SK-N-SH (cell line): ENCODE measurements around the gene KNG1. TPM values are rescaled to one million over a fixed set of nuclear protein-coding genes. Genes with fewer than 3 reads are reported as not detected.

Source experiments
- polyA plus RNA-seq, 3 experiments: library from polyadenylated mRNA; depleted of rRNA; stranded (reverse); fragments of >200 nt; gene quantifications; 2 replicates each; pipeline ENCODE4 v1.2.3, GENCODE V29; 2012
- small RNA-seq, 7 experiments: library from RNA; depleted of rRNA; stranded (forward); fragments of <200 nt; gene quantifications; one replicate each; pipeline ENCODE3, GENCODE V24; 2012

The KNG1 gene
- polyA plus RNA-seq, 1 of the 3 experiments (the other 2 are of a cell fraction) = not detected

Small RNA genes within 50 kb of the gene (small RNA-seq; reads per million reads assigned to genes)
- gene RF00092 = 0 reads per million in 7 experiments
- gene RNU6-1105P = 0 reads per million in 7 experiments
- gene SNORA4 = 0 reads per million in 7 experiments
- gene SNORA63 = 0 reads per million in 7 experiments
- 0 reads per million in 7 experiments for gene SNORA81
- 0 reads per million in 7 experiments for gene SNORD2

Other genes starting within 250 kb of the KNG1 start
- gene CRYGS, start 173.0 kb upstream of the KNG1 start, polyA plus RNA-seq (2012; rRNA removed) = 2.1 and 2.3 TPM in 2 replicates
- 6.5 and 9.1 TPM in 2 replicates for gene TBCCD1, start 150.0 kb upstream of the KNG1 start, polyA plus RNA-seq (2012; rRNA removed)
- 33.3 and 36.0 TPM in 2 replicates for gene DNAJB11, start 146.6 kb upstream of the KNG1 start, polyA plus RNA-seq (2012; rRNA removed)
- gene AHSG, start 104.3 kb upstream of the KNG1 start, polyA plus RNA-seq (2012; rRNA removed) = not detected in 2 replicates
- 0.05 TPM in 2 replicates for gene FETUB, start 77.0 kb upstream of the KNG1 start, polyA plus RNA-seq (2012; rRNA removed)
- gene HRG, start 51.3 kb upstream of the KNG1 start, polyA plus RNA-seq (2012; rRNA removed) = not detected in 2 replicates
- 270 and 410 TPM in 2 replicates for gene EIF4A2, start 66.2 kb downstream of the KNG1 start, polyA plus RNA-seq (2012; rRNA removed)
- 10.7 and 13.1 TPM in 2 replicates for gene RFC4, start 89.1 kb downstream of the KNG1 start, polyA plus RNA-seq (2012; rRNA removed)
- not detected in 2 replicates for gene ADIPOQ, start 125.4 kb downstream of the KNG1 start, polyA plus RNA-seq (2012; rRNA removed)
- 3.9 and 5.1 TPM in 2 replicates for gene ST6GAL1, start 213.2 kb downstream of the KNG1 start, polyA plus RNA-seq (2012; rRNA removed)